Parathyroid adenoma (tissue), 2 donors: Measurements from ENCODE around the gene PARD3B.

ENCODE experiments used
- H2AFZ ChIP-seq: fragments of 300-600 bp; sonication (generic); one replicate; pipeline ENCODE4 v1.7.0; 2017; ENCODE audit warnings: antibody characterized with exemption, mild to moderate bottlenecking
- H3K27ac ChIP-seq: fragments of 300-600 bp; sonication (generic); one replicate; pipeline ENCODE4 v1.7.0; 2017
- H3K27me3 ChIP-seq: fragments of 300-600 bp; sonication (generic); one replicate; pipeline ENCODE4 v1.7.0; 2017; ENCODE audit warnings: low read length; ENCODE audit not compliant: control insufficient read depth, insufficient read depth
- H3K36me3 ChIP-seq: fragments of 300-600 bp; sonication (generic); one replicate; pipeline ENCODE4 v1.7.0; 2017; ENCODE audit warnings: low read length; ENCODE audit not compliant: control insufficient read depth, insufficient read depth
- H3K4me1 ChIP-seq: fragments of 300-600 bp; sonication (generic); one replicate; pipeline ENCODE4 v1.7.0; 2017; ENCODE audit warnings: control low read depth
- H3K4me2 ChIP-seq: fragments of 300-600 bp; sonication (generic); one replicate; pipeline ENCODE4 v1.7.0; 2017; ENCODE audit warnings: low read length
- H3K4me3 ChIP-seq: fragments of 300-600 bp; sonication (generic); one replicate; pipeline ENCODE4 v1.7.0; 2017; ENCODE audit warnings: low read depth, low read length
- H3K79me2 ChIP-seq: fragments of 300-600 bp; sonication (generic); one replicate; pipeline ENCODE4 v1.7.0; 2017; ENCODE audit warnings: control low read depth
- H3K9ac ChIP-seq: fragments of 300-600 bp; sonication (generic); one replicate; pipeline ENCODE4 v1.7.0; 2017; ENCODE audit warnings: mild to moderate bottlenecking
- H3K9me3 ChIP-seq: fragments of 300-600 bp; sonication (generic); one replicate; pipeline ENCODE4 v1.7.0; 2017; ENCODE audit warnings: low read length; ENCODE audit not compliant: control insufficient read depth
- CTCF ChIP-seq: fragments of 300-600 bp; sonication (generic); IDR thresholded peaks from one replicate; pipeline ENCODE4 v1.7.0; 2017; ENCODE audit warnings: antibody characterized with exemption, mild to moderate bottlenecking
- donor health status: primary hyperparathyroidism.

The PARD3B gene

GRCh38 chr2:205292665-205293295, 747.5 kb downstream of the PARD3B start:
- no peak overlapping the region for H3K27ac ChIP-seq
- H3K36me3 ChIP-seq, result no peaks in the 10 kb centered on the region
- no peak overlapping the region for H3K4me2 ChIP-seq

GRCh38 chr2:205293559-205293958, 748.3 kb downstream of the PARD3B start:
- H3K36me3 ChIP-seq, result no peaks in the 10 kb centered on the region
- no peaks in the 10 kb centered on the region for H3K27me3 ChIP-seq
- H3K4me3 ChIP-seq, result no peak overlapping the region
- no peak for TF ChIP-seq CTCF
- H3K4me1 ChIP-seq, result no peaks in the 10 kb centered on the region
- no peak overlapping the region for H3K9ac ChIP-seq
- no peak overlapping the region for H3K4me2 ChIP-seq
- H2AFZ ChIP-seq, result no peak overlapping the region
- no peak overlapping the region for H3K27ac ChIP-seq
- no peaks in the 10 kb centered on the region for H3K9me3 ChIP-seq
- no peaks in the 10 kb centered on the region for H3K79me2 ChIP-seq

More at GRCh38 chr2:205292665-205293295, 747.5 kb downstream of the PARD3B start:
- H3K4me3 ChIP-seq, result no peak overlapping the region
- no peaks in the 10 kb centered on the region for H3K79me2 ChIP-seq
- H3K9me3 ChIP-seq, result no peaks in the 10 kb centered on the region
- H3K9ac ChIP-seq, result no peak overlapping the region
- no peaks in the 10 kb centered on the region for H3K4me1 ChIP-seq
- no peak for TF ChIP-seq CTCF
- no peaks in the 10 kb centered on the region for H3K27me3 ChIP-seq
- H2AFZ ChIP-seq, result no peak overlapping the region

GRCh38 chr2:205296959-205297358, 751.7 kb downstream of the PARD3B start:
- Histone ChIP-seq H3K27ac (no peak overlapping the region), H3K4me2 (no peak overlapping the region), H3K4me1 (no peaks in the 10 kb centered on the region), H2AFZ (no peak overlapping the region), H3K9me3 (no peaks in the 10 kb centered on the region), H3K27me3 (no peaks in the 10 kb centered on the region), H3K9ac (no peak overlapping the region), H3K79me2 (no peaks in the 10 kb centered on the region), H3K36me3 (no peaks in the 10 kb centered on the region), H3K4me3 (no peak overlapping the region)
- TF ChIP-seq CTCF, result no peak

- Histone ChIP-seq H3K4me1 (no peaks in the 10 kb centered on the region), H3K36me3 (no peaks in the 10 kb centered on the region), H3K9ac (no peak overlapping the region), H3K9me3 (no peaks in the 10 kb centered on the region), H2AFZ (no peak overlapping the region), H3K27me3 (no peaks in the 10 kb centered on the region), H3K4me3 (no peak overlapping the region), H3K27ac (no peak overlapping the region), H3K79me2 (no peaks in the 10 kb centered on the region), H3K4me2 (no peak overlapping the region)
- no peak for TF ChIP-seq CTCF
Observed at GRCh38 chr2:205297368-205297767, 752.1 kb downstream of the PARD3B start.

GRCh38 chr2:205297846-205298245, 752.6 kb downstream of the PARD3B start:
- no peak for TF ChIP-seq CTCF
- no peak overlapping the region for H3K9ac ChIP-seq

More at GRCh38 chr2:205297846-205298245, 752.6 kb downstream of the PARD3B start:
- H3K27ac ChIP-seq, result no peak overlapping the region
- H3K79me2 ChIP-seq, result no peaks in the 10 kb centered on the region
- H3K4me3 ChIP-seq, result no peak overlapping the region
- H2AFZ ChIP-seq, result no peak overlapping the region
- no peaks in the 10 kb centered on the region for H3K27me3 ChIP-seq
- H3K4me2 ChIP-seq, result no peak overlapping the region
- H3K36me3 ChIP-seq, result no peaks in the 10 kb centered on the region
- H3K4me1 ChIP-seq, result no peaks in the 10 kb centered on the region
- no peaks in the 10 kb centered on the region for H3K9me3 ChIP-seq
